ENCODE data around the gene ABI1. TPM values are rescaled to one million over a fixed set of nuclear protein-coding genes. Genes with fewer than 3 reads are reported as not detected.

Gene ABI1
- total RNA-seq, 1 donor from 2014 or later, result 87.2 TPM

DNA sequence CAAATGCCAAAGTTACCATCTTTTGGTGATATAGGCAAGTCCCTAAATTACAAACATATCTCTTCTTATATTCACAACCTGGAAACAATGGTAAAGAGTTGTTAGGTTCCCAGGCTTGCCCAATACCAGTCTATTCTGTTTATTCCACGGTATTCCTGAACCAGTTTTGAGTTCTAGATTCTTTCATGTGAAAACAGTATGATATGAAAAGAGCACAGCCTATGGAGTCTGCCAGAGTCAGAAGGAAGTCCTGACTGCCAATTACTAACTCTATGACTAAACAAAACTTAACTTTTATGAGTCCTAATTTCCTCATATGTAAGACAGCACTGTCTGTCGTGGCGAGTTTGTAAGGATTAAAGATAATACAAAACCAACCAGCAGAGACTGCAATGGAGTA, 5.6 kb downstream of the ABI1 start:
- no peak for DNase-seq (ENCODE audit: low spot score)

DNA sequence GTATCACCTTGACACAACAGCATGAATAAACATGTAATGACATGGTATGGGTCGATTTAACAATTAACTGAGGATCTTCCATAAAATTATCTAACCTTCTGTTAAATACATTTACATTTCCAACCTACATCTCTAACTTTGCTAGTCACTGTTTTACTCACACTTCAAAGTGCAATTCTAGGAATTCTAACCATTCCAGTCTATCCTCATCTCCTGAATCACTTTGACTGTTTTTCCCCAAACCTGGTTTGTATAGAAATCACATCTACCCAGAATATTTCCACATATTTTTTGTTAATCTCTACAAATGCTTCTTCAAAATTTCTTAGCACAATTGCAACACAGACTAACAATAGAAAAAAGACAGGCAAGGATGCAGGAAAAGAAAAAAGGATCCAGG, 6.2 kb downstream of the ABI1 start:
- no peak for DNase-seq (ENCODE audit: low spot score)

DNA sequence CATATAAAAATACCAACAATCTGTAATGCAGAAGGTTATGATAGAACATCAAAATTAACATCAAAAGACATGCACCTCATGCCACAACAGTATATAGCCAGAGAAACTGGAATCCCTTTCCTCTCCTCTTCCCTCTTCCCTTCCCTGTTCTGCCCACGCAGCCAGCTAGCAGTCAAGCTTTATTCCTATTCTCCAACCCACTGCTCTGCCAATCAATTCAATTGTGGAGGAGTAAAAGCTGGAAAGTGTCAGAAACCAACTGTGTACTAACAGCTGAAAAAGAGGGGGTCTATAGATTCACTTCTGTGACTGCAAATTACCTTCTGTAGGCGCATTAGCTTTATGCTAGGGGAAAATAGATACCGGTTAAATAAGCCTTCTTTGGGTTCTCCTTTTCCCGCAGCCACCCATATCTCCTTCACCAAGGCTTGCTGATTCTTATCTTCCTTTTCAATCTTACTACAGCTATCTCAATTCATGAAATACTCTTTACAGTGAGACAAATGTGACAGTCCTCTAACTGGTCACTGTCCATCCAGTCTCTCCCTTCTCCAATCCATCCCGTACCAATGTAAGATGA, 16.3 kb downstream of the ABI1 start:
- no peak for DNase-seq (ENCODE audit: low spot score)

DNA sequence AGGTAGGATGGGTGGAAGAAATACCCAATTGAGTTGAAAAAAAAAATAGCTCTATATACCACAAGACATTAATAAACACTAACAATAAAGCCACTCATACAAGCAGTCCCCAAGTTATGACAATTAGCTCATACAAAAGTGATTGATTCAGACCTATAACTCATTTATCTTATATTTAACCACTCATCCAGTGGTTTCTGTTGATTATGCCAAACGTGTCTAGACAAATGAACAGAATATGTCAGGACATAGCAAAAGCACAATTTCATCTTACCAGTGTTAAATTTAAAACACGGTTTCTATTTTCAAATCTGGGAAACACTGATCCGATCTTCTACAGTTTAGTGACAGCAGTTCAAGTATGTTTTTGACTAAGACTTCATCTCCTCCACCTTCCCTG, 17.0 kb downstream of the ABI1 start:
- no peak for DNase-seq (ENCODE audit: low spot score)

DNA sequence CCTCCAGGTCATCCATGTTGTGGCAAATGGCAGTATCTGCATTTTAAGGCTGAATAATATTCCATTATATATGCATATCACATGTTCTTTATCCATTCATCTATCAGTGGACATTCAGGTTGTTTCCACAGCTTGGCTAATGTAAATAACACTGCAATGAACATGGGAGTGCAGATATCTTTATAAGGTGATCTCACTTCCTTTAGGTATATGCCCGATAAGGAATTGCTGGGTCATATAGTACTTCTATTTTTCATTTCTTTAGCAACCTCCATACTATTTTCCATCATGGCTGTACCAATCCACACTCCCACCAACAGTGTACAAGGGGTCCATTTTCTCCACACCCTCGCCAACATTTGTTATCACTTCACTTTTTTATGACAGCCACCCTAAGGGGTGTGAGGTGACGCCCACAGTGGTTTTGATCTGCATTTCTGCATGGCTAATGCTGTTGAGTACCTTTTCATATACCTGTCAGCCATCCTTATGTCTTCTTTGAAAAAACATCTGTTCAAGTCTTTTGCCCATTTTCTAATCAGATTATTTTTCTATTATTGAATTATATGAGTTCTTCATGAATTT, 18.9 kb downstream of the ABI1 start:
- DNase-seq (ENCODE audit: low spot score), result no peak

DNA sequence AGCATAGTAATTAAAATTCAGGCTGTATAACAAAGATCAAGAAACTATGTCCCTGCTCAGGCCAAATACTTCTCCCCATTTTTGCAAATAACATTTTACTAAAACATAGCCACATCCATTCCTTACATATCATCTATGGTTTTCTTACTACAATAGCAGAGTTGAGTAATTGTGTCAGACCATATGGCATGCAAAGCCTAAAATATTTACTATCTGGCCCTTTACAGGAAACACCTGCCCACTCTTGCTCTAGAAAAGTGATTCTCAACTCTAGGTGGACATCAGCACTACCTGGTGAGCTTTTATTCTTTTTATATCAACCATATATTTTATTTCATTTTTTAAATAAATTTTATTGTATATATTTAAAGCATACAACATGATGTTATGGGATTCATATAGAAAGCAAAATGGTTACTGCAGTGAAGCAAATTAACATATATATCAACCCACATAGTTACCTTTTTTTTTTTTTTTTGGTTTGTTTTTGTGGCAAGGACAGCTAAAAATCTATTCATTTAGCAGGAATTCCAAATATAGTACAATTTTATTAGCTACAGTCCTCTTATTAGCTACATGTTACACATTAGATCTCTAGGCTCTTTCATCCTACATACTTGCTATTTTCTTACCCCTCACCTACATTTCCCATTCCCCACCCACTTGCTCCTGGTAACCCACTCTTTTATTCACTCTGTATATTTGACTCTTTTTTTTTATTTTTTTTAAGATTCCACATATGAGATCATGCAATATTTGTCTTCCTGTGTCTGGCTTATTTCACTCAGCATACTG, 19.6 kb downstream of the ABI1 start:
- no peak for DNase-seq (ENCODE audit: low spot score)

DNA sequence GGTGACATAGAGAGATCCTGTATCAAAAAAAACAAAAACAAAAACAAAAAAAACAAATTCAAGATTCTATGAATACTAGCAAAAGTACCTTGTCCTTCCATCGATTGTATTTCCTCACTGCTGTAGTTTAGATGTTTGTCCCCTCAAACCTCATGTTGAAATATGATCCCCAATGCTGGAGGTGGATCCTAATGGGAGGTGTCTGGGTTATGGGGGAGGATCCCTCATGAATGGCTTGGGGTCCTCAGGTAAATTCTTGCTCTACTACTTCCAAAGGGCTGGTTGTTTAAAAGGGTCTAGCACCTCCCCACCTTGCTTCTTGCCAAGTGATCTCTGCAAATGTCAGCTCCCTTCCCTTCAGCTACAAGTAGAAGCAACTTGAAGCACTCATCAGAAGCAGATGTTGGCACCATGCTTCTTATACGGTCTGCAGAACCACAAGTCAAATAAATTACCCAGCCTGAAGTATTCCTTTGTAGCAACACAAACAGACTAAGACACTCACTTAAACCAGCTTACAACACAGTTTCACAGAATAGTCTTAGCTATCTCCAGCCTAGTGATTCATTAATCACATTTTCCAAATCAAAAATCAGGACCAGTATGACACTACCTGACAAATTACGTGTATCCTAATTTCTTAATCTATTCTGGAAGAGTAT, 20.7 kb downstream of the ABI1 start:
- DNase-seq (ENCODE audit: low spot score), result no peak

DNA sequence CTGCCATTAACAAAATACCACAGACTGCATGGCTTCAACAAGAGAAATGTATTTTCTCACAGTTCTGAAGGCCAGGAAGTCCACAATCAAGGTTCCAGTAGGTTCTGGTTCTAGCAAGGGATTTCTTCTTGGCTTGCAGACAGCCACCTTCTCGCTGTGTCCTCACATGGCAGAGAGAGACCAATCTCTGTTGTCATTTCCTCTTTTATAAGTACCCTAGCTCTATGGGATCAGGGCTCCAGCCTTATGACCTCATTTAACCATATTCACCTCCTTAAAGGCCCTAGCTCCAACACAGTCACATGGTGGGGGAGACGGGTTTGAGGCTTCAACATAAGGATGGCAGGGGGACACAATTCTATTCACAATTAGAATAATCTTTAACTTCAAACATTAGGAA, 23.6 kb downstream of the ABI1 start:
- DNase-seq (ENCODE audit: low spot score), result no peak

DNA sequence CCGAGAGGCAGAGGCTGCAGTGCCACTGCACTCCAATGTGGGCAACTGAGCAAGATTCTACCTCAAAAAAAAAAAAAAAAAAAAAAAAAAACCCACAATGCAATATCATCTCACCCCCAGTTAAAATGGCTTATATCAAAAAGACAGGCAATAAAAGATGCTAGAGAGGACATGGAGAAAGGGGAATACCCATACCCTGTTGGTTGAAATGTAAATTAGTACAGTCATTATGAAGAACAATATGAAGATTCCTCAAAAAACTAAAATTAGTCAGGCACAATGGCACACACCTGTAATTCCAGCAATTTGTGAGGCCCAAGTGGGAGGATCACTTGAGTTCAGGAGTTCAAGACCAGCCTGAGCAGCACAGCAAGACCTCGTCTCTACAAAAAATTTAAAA, 25.7 kb downstream of the ABI1 start:
- DNase-seq (ENCODE audit: low spot score), result no peak

DNA sequence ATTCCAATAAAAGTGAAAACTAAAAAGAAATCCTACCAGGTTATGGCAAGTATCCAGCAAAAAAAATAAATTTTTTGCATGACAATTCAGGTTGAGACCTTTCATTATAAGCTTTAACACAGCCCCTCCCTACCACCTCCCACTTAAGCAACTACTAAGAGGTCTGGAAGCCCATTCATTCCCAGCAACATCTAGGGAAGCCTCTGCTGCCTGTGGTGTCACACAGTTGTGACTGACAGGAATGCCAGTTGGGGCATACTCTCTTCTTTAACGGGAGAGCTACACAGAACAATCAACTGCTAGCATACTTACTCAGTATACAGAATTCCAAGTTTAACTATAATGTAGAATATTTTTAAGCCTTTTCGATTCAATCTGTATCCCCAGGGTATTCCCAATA, 27.8 kb downstream of the ABI1 start:
- no peak for DNase-seq (ENCODE audit: low spot score)

DNA sequence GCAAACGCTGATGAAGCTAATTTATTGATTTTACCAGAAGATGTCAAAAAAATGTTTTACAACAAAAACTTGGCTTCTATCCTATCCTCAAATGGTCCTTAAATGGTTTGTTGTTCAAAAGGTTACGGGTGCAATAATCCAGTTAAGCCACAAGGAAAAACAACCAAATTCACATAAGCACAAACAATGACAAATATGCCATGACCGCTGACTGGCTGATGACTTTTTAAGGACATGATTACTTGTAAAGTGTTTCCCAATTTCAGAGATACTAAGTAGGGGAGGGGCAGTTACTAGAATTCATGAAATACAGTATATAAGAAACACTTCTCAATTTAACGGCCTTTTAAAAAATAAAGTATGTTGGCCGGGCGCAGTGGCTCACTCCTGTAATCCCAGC, 28.8 kb downstream of the ABI1 start:
- no peak for DNase-seq (ENCODE audit: low spot score)

DNA sequence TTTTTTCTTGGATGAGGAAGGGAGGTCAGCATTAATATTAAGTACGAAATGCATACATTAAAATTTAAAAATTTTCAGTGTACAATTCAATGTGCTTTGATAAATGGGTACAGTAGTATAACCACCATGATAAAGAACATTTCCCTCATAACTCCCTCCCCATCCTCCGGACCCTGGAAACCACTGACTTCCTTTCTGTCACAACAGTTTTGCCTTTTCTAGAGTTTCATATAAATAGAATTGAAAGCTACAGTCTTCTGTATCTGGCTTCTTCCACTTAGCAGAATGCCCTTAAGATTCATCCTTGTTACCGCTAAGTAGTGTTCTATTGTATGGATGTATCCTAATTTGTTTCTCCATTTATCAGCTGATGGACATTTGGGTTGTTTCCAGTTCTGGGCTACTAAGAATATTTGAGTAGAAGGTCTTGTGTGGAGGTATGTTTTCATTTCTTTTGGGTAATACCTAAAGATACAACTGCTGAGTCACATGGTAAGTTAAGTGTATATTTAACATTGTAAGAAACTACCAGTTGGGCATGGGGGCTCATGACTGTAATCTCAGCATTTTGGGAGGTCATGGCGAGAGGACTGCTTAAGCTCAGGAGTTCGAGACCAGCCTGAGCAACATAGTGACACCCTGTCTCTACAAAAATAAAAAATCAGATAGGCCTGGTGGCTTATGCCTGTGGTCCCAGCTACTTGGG, 30.8 kb downstream of the ABI1 start:
- DNase-seq (ENCODE audit: low spot score), result no peak

DNA sequence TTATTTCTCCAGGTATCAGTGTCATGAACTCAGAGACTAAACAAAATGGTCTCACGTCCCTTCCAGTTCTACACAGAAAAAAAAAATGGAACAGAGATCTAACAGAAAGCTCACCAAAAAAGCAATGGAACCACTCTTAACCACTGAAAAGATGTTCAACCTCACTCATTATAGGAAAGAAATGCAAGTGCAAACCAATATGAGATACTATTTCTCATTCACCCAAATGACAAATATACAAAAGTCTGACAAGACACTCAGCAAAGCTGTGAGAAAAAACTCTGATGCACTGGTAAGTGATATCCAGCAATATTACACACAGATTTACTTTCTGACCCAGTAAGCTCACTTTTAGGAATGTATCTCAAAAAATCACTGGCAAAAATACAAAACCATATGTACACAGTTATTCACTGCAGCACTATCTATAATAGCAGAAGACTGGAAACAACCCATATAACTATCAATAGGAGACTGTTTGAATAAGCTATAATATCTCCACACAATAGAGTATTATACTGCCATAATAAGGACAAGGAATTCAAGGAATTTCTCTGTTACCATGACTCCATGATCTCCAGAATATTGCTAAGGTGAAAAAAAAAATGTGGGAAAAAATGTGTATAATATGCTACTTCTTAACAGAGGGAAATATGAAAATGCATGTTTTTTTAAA, 36.6 kb downstream of the ABI1 start:
- no peak for DNase-seq (ENCODE audit: low spot score)

DNA sequence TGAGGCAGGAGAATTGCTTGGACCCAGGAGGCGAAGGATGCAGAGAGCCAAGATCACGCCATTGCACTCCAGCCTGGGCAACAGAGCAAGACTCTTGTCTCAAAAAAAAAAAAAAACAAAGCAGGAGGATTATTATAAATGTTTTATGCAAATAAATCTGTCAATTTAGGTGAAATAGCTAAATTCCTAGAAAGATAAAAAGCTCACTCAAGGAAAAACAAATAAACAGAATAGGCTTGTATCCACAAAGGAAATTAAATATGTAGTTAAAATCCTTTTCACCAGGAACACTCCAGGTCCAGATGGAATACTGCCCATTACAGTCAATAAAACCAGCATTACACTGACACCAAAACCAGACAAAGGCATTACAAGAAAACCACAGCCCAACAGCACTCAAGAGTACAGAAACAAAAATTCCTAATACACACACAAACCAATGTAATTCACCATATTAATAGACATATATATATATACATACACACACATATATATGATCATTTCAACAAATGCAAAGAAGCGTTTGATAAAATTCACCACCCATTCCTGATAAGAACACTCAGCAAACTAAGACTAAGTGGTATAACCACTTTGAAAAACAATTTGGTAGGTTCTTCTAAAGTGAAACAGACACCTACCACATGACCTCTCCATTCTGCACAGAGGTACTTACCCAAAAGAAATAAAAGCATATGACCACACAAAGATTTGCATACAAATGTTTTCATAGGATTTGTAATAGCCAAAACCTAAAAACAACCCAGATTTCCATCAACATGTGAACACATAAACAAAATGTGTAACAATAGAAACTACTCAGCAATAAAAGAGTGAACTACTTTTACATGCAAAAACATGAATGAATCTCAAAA, 38.8 kb downstream of the ABI1 start:
- DNase-seq (ENCODE audit: low spot score), result no peak

DNA sequence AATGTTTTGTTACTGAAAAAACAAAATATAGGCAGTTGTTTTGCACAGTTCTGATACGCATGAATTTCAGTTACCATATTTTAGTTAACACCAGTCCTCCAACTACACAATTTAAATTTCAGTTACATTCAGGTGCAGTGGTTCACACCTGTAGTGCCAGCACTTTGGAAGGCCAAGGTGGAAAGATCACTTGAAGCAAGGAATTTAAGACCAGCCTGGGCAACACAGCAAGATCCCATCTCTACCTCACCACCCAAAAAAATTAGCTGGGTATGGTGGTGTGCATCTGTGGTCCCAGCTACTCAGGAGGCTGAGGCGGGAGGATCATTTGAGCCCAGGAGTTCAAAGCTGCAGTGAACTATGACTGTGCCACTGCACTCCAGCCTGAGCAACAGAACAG, 45.3 kb downstream of the ABI1 start:
- DNase-seq (ENCODE audit: low spot score), result no peak

DNA sequence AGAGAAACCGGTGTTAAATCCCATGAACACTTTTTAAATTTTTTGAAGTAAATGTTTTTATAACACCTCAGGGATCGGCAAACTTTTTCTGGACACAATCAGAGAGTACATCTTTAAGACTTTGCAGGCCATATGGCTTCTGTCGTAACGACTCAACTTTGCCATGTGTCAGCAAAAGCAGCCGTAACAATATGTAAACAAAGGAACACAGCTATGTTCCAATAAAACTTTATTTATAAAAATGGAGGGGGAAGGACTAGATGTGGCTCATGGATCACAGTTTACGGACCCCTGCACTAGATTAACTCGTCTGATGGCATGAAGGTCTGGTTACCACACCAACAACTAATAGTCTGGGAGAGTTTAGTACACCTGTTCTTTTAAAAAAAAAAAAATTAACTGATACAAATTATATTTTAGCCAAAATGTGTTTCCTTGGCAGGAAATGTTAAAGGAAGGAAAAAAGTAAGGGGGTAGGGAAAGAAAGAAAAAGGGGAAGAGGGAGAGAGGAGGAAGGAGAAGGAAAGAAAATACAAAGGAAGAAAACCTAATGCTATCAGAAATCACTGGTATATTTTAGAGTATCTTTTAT, 50.2 kb downstream of the ABI1 start:
- DNase-seq (ENCODE audit: low spot score), result no peak

DNA sequence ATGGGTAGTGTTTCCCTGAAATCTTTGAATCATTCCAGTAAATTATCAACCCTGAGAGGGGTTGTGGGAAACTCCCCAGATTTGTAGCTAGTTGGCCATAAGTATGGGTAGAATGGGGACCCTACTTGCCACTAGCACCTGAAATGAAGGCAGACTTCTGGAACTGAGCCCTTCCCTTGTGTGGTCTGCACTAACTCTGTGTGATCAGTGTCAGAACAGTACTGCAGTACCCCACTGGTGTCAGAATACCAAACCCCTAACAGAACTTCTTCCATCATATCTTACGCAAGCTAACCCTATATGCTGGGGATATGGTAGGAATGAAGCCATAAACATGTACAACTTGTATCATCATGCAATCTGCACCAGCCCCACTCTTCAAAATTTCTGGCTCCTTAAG, 50.8 kb downstream of the ABI1 start:
- no peak for DNase-seq (ENCODE audit: low spot score)

DNA sequence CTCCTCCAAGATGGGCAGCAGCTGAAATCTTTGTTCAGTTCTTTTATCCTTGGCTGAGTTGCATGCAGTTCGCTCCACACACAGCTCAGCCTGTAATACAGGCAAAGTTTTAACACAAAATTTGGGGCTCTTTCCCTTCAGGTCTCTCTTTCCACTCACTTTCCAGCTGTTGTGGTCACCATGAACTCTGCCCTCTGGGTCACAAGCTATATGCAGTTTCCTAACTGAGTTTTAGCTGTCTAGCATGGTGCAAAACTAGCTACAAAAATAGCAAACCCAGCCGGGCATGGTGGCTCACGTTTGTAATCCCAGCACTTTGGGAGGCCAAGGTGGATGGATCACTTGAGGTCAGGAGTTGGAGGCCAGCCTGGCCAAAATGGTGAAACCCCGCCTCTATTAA, 53.2 kb downstream of the ABI1 start:
- DNase-seq (ENCODE audit: low spot score), result no peak

DNA sequence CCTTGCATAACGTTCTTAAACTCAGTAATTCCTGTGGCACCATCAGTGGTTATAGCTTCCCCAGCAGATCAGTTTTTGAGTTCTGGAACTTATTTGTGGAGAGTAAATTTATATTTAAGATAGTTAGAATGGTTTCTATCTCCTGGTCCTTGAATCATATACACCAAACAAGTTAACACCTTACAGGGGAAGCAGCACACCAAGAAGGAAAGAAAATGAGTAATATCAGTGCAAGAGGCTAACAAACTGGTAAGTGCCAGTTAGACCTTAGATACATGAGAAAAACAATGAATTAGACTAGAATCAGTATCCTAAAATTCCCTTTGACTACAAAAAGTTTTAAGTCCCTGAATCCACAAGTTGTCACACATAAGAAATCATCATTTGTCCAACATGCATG, 54.2 kb downstream of the ABI1 start:
- no peak for DNase-seq (ENCODE audit: low spot score)

DNA sequence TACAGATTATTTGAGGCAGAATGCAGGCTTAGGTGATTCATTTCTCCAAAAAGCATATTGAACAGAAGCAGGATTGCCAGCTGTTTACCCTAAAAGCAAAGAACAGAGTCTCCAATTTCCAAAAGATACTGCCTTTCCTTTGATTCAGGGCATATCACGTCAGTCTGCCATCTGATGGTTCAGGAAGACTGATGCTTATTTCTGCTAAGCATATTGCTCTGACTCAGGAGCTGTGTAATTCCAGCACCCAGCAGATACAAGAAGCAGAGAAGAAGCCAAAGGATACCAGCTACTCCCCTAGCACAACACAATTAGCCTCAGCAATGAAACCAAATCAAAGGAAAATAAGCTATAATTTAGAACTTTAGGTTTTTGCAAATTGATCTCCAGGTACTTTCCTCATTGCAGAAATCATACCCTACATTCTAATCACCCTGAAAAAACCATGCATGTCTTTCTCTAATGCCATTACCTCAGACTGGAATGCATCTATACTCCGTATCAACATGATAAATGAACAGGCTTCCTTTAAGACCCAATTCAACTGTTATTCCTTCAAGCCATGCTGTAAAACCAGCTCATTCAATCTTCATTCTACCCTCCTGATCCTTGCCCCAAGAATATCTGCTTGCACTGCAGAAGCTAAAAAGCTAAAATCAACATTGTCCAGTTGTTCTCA, 55.1 kb downstream of the ABI1 start:
- peak; percentile 35 for DNase-seq (ENCODE audit: low spot score)

Data from umbilical cord (tissue), 2 donors.